HG03521 (cell line): ENCODE measurements around the gene CLEC9A.

Experiments
- ATAC-seq: cut with Tn5 transposase; IDR thresholded peaks from one replicate; pipeline ENCODE4 v1.9.1; 2021; ENCODE audit warnings: mild to moderate bottlenecking, moderate library complexity; ENCODE audit not compliant: unreplicated experiment

The CLEC9A gene

GRCh38 chr12:10065241-10065640 is 34.8 kb downstream of the CLEC9A start:
- no peak for ATAC-seq

- no peak for ATAC-seq
Observed at GRCh38 chr12:10067264-10067663, 36.8 kb downstream of the CLEC9A start.

GRCh38 chr12:10067942-10068341 is 37.5 kb downstream of the CLEC9A start:
- ATAC-seq = no peak

- no peak for ATAC-seq
Observed at GRCh38 chr12:10068644-10069043, 38.2 kb downstream of the CLEC9A start.

GRCh38 chr12:10069099-10069498 is 38.6 kb downstream of the CLEC9A start:
- no peak for ATAC-seq

DNA sequence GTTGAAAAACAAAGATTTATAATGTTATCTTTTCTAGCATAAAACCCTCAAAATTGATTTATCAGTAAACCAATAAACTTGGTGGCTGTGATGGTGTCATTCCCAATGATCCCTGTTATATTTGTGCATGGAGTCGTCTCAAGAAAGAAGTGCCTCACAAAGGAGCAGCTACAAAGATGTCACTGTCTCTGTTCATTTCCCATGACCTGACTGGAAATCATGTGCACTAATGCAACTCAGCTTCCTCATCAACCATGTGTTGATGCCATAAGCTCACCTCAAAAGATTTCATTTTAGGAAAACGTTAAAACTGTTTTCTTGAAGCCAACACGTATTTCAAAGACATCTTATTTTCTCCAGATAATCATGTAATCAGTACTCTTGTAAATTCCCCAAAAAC is 39.5 kb downstream of the CLEC9A start:
- ATAC-seq = no peak

GRCh38 chr12:10070380-10070779 is 39.9 kb downstream of the CLEC9A start:
- ATAC-seq = no peak

DNA sequence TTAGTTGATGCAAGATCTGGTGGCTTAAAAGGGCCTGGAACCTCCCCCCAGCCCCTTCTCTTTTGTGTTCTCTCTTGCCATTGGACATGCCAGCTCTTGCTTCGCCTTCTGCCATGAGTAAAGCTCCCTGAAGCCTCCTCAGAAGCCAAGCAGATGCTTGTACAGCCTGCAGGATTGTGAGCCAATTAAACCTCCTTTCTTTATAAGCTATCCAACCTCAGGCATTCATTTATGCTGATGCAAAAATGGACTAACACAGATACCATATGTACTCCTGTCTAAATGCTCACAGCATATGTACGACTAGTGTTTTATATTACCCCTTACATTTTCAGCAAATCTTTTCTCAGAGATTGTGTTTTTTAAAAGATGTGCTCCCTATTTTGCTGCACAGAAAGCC is 41.6 kb downstream of the CLEC9A start:
- ATAC-seq = no peak

DNA sequence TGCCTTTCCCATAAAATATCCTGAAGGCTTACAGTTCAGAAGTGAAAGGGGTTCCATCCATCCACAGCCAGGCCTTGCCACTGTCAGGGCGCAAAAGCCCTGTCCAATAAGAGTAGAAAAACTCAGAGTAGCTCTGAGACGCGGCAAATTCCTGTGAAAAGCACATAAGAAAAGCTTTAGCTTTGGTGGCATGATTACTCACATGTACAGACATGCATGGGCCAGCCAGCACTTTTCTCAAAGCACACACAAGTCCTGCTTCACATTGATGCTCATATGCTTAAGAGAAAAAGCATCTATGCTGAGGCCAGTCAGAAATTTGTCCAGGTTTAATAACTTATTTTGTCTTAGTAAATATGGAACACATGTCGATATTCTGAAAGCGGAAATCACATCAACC is 42.8 kb downstream of the CLEC9A start:
- no peak for ATAC-seq

DNA sequence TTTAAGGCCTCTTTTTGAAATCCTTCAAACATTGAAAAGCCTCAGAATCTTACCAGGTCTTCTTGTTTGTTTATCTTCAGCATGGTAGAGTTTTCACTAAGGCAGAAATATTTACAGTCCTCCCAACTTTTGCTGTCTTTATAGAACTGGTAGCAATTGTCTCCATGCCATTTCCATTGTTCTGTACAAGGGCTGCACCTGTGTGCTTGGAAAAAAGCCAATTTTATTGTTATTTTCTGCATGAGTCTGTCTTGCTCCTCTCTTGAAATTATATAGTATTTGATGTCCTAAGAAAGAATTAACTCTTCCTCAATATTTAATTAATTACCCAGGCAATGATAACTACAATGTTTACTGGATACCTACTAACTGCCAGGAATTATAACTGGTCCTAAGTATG is 45.0 kb downstream of the CLEC9A start:
- no peak for ATAC-seq

DNA sequence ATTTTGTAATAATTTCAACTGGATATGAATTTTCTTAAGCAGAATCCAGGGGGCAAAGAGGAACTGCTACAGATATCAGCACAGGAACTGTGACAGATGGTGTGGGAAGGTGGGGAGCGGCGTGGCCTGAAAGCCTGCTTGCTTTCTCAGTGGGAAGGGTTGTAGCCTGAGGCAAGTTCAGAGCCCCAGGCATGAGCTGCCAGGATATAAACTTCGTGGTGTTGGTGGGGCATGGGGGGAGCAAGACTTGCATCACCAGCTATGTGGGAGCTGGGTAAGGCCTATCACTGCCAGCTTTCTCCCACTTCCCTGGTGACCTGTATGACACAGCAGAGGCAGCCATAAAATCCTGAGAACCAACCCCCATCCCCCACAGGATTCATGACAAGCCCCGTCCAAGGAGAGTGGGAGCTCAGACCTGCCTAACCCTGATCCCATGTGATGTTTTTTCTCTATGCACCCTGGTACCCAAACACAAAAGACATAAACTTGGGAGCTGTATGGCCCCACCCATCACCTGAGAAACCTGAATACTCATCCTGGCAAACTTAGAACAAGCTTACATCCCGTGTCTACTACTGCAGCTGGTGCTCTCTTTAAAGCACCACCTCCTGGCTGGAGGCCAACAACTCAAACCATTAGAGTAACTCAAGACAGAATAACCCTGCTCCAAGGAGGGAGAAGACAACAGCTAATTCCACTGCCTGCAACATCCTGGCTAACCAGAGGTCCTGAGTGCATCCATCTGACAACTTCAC is 51.8 kb downstream of the CLEC9A start:
- no peak for ATAC-seq

DNA sequence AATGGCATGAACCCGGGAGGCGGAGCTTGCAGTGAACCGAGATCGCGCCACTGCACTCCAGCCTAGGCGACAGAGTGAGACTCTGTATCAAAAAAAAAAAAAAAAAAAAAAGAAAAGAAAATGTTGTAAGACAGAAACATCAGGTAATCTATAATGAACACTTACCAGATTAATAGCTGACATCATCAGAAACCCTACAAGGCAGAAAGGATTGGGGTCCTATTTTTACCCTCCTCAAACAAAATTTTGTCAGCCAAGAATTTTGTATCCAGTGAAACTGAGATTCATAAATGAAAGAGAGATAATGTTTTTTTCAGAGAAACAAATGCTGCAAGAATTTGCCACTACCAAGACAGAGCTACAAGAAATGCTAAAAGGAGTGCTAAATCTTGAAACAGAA is 54.3 kb downstream of the CLEC9A start:
- no peak for ATAC-seq

GRCh38 chr12:10086387-10086786 is 55.9 kb downstream of the CLEC9A start:
- no peak for ATAC-seq

DNA sequence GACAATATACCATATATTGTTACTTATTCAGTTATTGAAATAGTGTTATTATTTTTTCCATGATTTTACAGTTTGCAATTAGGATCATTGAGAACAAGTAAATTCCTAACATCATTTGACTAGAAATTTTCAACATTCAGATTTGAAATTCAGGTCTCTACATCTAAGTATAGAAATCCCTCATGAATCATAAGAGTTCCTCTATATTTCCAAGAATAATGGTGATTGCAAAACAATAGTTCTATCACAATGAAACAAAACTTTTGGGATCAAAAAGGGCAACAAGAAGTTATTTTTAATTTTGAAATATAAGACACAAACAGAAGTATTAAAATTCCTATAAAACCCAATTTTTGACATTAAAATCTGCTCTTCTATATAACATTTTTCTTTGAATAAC is 57.5 kb downstream of the CLEC9A start:
- no peak for ATAC-seq

GRCh38 chr12:10088955-10089900 is 58.7 kb downstream of the CLEC9A start:
- no peak for ATAC-seq

DNA sequence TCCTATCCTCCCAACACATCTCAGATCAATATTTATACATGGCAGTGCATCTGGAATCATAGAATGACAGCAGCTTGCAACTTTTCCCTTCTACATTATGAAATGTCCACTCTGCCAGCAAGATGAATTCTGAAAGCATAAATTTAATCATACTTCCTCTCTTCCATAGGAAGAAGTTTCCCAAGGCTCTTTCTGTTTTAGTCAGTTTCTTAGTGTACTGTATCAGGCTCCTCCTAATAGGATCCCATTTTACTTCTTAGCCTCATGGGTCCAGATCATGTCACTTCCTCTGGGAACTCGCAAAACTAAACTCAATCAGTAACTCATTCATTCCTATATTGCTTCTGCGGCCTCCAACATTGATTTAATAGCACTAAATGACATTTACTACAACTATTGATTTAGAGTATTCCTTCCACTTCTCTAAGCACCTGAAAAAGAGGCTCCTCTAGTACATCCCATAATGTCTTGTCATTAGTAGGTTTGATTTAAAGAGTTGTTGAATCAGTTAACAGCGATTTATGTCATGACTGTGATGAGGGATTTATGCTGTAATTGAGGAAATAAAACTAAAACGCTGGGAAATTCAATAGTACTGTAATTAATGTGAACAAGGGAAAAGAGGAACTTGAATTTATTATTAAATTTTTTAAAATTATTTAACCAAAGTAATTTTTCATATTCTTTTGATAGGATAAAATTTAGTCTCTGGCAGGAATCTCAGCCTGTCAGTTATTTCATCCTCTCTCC is 64.3 kb downstream of the CLEC9A start:
- ATAC-seq = no peak

DNA sequence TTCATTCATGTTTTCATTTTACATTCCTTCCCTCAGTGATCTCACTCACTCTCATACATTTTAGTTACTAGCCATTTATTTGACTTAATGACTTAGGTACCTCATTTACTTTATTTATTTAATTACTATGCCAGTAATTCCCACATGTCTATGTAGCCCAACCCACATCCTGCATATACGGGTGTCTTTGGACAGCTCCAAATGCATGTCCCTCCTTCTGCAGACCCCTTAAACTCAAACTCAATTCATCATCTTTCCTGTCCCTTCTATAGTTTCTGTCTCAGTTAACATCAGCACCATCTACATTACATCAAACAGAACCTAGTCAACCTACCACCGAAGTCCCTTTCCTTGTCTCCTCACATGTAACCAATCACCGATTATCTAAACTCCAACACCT is 65.5 kb downstream of the CLEC9A start:
- ATAC-seq = no peak

GRCh38 chr12:10097521-10097920 is 67.0 kb downstream of the CLEC9A start:
- no peak for ATAC-seq

- ATAC-seq = no peak
Observed at GRCh38 chr12:10098791-10099190, 68.3 kb downstream of the CLEC9A start, which contains the start of gene CLEC1A. CLEC1A (minus strand) TSS chr12:10098985; CDS start chr12:10098922, 63 bp downstream.

DNA sequence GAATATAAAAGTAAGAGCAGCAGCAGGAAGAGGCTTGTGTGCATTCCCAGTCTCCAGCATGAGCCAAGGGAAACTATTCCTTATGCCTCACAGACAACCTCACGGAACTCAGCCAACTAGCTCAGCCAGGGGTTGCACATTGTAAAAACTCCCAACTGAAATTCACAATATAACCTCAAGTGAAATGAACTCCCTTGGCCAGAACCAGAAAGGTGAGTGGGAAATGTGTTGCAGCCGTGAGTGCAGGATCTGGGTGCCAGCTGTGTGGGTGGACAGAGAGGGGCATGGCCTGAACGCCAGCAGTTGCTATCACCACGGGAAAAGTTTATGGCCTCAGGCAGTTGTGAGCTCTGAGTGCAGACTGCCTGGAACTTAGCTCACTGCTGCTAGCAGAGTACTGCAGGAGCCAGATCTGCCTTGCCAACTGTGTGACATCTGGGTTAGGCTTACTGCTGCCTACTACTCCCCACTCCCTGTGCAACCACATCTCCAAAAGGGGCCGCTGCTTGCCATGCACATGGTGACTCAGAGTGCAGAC is 70.6 kb downstream of the CLEC9A start:
- ATAC-seq = no peak

- ATAC-seq = no peak
Observed at GRCh38 chr12:10101648-10102220, 71.3 kb downstream of the CLEC9A start.
